Spinal cord (tissue), 10 donors: ENCODE measurements around the gene HTRA3. TPM values are rescaled to one million over a fixed set of nuclear protein-coding genes. Genes with fewer than 3 reads are reported as not detected.

ENCODE experiments used
- DNase-seq, 6 donors: peaks; one replicate each; pipeline versions ENCODE4 v3.0.0 to v3.0.0-alpha.2; 2013 to 2015; ENCODE audit warnings: low spot score in 6 of 6, low read depth in 4 of 6
- H3K27ac ChIP-seq: one replicate; pipeline ENCODE4 v1.5.1; 2013; ENCODE audit warnings: low read depth, low read length, control low read depth
- H3K27me3 ChIP-seq: one replicate; pipeline ENCODE4 v1.6.1; 2013; ENCODE audit warnings: low read length; ENCODE audit not compliant: control insufficient read depth, insufficient read depth
- H3K36me3 ChIP-seq: one replicate; pipeline ENCODE4 v1.6.1; 2013; ENCODE audit warnings: low read length; ENCODE audit not compliant: control insufficient read depth, insufficient read depth
- H3K4me1 ChIP-seq: one replicate; pipeline ENCODE4 v1.6.1; 2013; ENCODE audit warnings: low read length; ENCODE audit not compliant: control insufficient read depth, insufficient read depth
- H3K4me3 ChIP-seq: one replicate; pipeline ENCODE4 v1.5.1; 2013; ENCODE audit warnings: low read depth, low read length, control low read depth
- H3K9me3 ChIP-seq: one replicate; pipeline ENCODE4 v1.6.1; 2013; ENCODE audit warnings: low read length; ENCODE audit not compliant: control insufficient read depth, insufficient read depth
- WGBS: methylation state at CpG from one replicate; pipeline ENCODE4 v1.1.5; 2013; ENCODE audit warnings: missing lambda C conversion rate; ENCODE audit not compliant: insufficient coverage; 5-methylcytosine and 5-hydroxymethylcytosine counted together
- polyA plus RNA-seq, 2 donors: library from polyadenylated mRNA; unstranded; fragments of 120-200 nt; gene quantifications; one replicate each; pipeline ENCODE4 v1.2.1, GENCODE V29; 2013; ENCODE audit not compliant: insufficient read length in 2 of 2
- total RNA-seq, 2 donors: library from RNA; depleted of rRNA in 1 of 2; stranded (reverse); fragments of 120-200 nt in 1 of 2; fragments of >200 nt in 1 of 2; gene quantifications; one replicate each; pipeline versions ENCODE4 v1.2.3 to v1.2.4, GENCODE V29; 2013 to 2014
- donor health status: healthy.

The HTRA3 gene
- total and polyA plus RNA-seq, 4 donors: 8.7 to 23.4 (median 10.6) TPM

DNA sequence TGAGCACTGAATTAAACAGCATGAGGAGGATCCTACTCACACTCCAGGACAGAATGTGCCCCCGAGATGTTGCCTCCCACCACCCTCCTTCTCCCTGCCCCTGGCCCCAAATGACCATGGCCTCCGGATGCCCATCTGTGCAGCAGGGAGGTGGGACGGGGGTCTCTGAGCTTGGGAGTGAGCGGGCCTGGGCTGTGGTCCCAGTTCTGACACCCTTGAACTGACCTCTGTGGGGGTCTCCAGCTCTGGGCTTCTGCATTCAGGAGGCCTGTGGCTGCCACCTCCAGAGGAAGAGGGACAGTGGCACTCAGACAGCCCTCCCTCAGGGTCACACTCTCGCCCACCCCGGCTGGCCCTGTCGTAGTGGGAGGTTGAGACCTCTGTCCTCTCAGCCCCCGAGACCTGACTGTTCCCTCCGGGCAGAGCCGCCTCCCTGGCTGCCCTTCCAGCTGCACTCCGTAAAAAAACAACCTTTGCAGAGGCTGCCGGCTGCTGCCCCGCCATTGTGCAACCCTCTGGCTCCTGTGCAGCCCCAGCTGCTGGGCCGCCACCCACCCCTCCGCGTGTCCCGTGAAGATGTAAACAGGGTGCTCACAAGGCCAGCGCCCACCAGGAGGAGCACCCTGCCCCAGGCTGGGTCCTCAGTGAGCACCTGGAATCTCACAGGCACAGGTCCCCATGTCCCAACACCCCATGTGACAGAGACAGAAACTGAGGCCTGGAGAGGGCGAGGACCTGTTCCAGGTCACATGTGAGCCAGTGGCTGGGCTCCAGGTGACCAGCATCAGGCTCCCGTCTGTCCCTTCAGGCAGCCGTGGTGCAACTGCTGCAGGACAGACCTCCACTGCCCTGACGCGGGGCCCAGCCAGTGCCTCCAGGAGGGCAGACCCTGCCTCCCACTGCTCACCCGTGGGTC is 39.6 kb downstream of the HTRA3 start:
- no peak overlapping the region for H3K27ac ChIP-seq
- no peaks in the 10 kb centered on the region for H3K36me3 ChIP-seq
- 70% methylated on average over 20 of the region's 24 CpGs for WGBS
- H3K9me3 ChIP-seq: peaks cover 7% of the 10 kb centered on the region
- DNase-seq: no peak
- no peaks in the 10 kb centered on the region for H3K27me3 ChIP-seq
- H3K4me3 ChIP-seq: no peak overlapping the region
- H3K4me1 ChIP-seq: peaks cover 13% of the 10 kb centered on the region

DNA sequence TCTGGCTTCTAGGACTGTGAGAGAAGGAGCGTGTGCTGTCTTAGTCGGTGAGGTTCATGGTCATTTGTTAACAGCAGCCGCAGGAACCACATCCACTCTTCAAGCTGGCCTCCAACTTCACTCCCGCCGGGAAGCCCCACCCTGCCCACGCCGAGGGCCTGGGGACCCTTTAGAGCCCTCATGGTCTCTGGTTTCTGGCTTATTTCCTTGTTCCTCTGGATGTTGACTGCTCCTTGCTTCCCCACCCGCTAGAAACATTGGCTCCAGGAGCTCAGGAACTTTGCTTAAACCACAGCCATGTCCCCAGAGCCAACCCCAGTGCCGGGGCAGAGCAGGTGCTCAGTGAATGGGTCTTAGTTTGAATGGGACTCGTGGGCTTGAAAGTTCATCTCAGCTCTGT is 40.8 kb downstream of the HTRA3 start:
- peaks cover 14% of the 10 kb centered on the region for H3K4me1 ChIP-seq
- H3K9me3 ChIP-seq: peaks cover 7% of the 10 kb centered on the region
- no peak overlapping the region for H3K27ac ChIP-seq
- no peaks in the 10 kb centered on the region for H3K36me3 ChIP-seq
- WGBS: 80% methylated on average over 9 of the region's 10 CpGs
- H3K4me3 ChIP-seq: no peak overlapping the region
- peaks cover 2% of the 10 kb centered on the region for H3K27me3 ChIP-seq
- DNase-seq: no peak

DNA sequence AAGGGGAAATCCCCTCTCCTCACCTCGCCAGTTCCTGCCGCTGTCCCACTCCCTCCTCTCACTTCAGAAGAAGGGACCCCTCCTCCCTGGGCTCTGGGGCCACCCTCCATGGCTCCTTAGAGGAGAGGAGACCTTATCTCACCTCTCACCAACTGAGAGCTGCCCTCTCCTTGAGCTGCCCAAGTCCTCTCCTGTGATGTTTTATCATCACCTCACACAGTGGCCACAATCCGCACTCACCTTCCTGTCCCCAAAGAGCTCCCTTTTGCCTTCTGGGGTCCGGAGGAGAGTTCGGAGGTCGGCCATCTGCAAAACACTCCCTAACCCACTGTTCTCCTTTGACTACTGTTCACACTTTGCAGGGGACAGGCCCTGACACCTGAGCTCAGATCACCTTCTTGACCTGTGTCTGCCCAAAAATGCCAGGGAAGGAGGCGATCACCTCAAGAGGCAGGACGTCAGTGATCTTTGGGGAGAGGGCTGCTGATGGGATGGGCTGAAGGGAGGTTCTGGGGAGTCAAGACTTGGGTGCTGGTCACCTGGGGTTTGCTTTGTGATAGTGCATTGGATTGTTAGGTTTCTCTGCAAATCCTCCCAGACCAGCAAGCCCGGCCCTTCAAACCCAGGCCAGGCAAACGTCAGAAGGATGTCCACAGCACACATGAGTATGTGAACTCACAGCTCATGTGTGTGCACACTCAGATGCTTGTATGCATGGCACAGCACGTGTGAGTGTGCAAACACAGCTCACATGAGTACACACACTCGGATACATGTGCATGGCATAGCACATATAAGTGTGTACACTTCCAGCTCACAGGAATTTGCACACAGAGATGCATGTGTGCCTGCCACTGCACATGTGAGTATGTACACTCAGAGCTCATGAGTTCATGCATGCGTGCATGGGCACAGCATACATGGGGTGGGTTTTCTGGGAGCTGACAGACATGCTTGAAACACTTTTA is 41.8 kb downstream of the HTRA3 start:
- no peak for DNase-seq
- no peaks in the 10 kb centered on the region for H3K36me3 ChIP-seq
- no peak overlapping the region for H3K27ac ChIP-seq
- H3K9me3 ChIP-seq: peaks cover 7% of the 10 kb centered on the region
- H3K4me3 ChIP-seq: no peak overlapping the region
- WGBS: 67% methylated on average over 12 of the region's 13 CpGs
- peaks cover 19% of the 10 kb centered on the region for H3K4me1 ChIP-seq
- H3K27me3 ChIP-seq: peaks cover 2% of the 10 kb centered on the region

DNA sequence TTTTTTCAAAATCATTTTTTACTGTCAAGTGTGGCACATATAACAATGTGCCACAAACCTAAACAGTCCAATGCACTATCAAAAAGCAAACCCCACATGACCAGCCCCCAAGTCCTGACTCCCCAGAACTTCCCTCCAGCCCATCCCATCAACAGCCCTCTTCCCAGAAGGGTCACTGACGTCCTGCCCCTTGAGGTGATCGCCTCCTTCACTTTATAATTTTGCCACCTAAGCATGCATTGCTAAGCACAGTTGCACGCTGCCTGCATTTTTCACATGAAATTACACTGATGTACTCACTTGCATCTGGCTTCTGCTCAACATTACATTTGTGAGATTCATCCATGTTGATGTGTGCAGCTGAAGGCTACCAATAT is 42.5 kb downstream of the HTRA3 start:
- Histone ChIP-seq H3K36me3 (no peaks in the 10 kb centered on the region), H3K4me1 (peaks cover 18% of the 10 kb centered on the region), H3K4me3 (no peak overlapping the region), H3K9me3 (peaks cover 7% of the 10 kb centered on the region), H3K27ac (no peak overlapping the region), H3K27me3 (peaks cover 2% of the 10 kb centered on the region)
- 86% methylated on average over 2 of the region's 3 CpGs for WGBS
- DNase-seq: no peak

DNA sequence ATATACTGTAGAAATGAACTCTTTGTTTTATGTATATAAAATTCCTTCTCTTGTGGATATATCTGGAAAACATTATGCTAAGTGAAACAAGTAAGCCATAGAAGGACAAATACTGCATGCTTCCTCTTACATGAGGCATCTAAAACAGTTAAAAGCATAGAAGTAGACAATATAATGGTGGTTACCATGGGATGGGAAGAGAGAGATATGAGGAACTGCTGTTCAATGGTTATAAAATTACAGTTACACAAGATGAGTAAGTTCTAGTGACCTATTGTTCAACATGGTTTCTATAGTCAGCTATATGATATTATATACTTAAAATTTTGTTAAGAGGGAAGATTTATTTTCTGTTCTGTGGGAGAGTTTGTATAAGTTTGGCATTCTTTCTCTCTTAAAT is 43.4 kb downstream of the HTRA3 start:
- no peak for DNase-seq
- H3K4me3 ChIP-seq: no peak overlapping the region
- peaks cover 2% of the 10 kb centered on the region for H3K27me3 ChIP-seq
- no peak overlapping the region for H3K27ac ChIP-seq
- peaks cover 17% of the 10 kb centered on the region for H3K4me1 ChIP-seq
- peaks cover 7% of the 10 kb centered on the region for H3K9me3 ChIP-seq
- H3K36me3 ChIP-seq: no peaks in the 10 kb centered on the region

DNA sequence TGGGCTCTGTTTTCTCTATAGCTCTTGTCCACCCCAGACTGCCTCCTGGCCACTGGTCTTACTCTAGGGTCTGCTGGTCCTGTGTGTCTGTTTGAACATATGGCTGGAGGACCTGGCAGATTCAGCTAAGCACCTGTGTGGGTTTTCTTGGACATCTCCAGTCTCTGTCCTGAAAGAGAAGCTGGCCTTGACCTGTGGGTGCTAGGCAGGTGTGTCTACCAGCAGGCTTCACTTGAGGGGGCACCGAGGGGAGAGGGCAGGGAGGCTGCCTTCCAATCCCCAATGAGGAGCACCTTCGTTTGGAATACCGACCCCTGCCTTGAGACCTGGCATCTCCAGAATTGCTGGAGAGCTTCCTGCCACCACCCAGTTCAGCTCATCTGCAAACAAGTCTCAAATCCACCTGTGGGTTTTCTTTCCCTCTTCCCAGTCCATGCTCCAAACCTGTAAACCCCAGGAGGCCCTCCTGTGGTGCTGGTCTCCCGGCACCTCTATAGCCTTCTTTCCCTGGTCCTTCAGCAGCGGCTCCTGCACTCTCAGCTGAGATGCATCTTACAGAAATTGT is 45.2 kb downstream of the HTRA3 start:
- no peak for DNase-seq
- 85% methylated on average over 5 of the region's 5 CpGs for WGBS
- no peaks in the 10 kb centered on the region for H3K36me3 ChIP-seq
- peaks cover 2% of the 10 kb centered on the region for H3K27me3 ChIP-seq
- H3K4me3 ChIP-seq: no peak overlapping the region
- no peak overlapping the region for H3K27ac ChIP-seq
- peaks cover 7% of the 10 kb centered on the region for H3K9me3 ChIP-seq
- H3K4me1 ChIP-seq: peaks cover 17% of the 10 kb centered on the region

DNA sequence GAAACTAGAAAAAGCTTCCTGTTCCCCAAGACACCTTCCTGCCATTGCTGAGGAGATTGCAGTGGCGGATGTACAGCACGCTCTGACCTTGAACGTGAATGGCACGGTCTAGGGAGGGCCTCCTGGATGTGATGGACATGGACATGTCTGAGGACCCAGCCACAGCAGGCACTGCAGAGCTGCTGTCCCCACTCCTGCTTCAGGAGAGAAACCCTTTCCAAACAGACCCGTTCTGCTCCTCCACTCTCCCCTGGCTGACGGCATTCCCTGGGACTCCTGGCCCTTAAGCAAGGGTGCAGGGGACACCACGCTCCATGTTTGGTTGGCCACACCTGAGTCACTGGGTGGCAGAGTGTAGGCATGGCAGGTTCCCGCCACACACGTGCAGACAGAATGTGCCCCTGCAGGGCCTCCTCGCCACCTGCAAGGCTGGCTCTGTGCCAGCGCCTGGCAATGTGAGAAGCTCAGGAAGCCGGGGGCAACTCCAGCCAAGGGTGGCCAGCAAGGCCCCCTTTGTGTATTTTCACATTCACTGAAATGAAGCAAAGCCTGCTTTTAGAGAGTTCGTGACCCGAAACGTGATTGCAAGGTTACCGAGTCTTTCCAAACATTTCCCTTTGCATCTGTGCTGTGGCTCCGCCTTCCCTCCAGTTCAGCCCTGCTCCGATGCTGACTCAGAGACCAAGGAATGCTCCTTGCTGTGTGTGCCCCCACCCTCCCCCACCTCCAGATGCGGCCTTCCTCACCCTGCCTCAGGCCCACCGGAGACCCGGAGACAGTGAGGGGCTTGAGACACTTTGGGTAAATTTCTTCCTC is 46.1 kb downstream of the HTRA3 start:
- Histone ChIP-seq H3K27me3 (peaks cover 2% of the 10 kb centered on the region), H3K9me3 (peaks cover 7% of the 10 kb centered on the region), H3K4me1 (peaks cover 20% of the 10 kb centered on the region), H3K4me3 (no peak overlapping the region), H3K36me3 (no peaks in the 10 kb centered on the region), H3K27ac (peak overlapping the region; percentile 57)
- DNase-seq: peak; percentile 19 to 75 (median 26)
- WGBS: 19% methylated on average over 20 of the region's 21 CpGs

DNA sequence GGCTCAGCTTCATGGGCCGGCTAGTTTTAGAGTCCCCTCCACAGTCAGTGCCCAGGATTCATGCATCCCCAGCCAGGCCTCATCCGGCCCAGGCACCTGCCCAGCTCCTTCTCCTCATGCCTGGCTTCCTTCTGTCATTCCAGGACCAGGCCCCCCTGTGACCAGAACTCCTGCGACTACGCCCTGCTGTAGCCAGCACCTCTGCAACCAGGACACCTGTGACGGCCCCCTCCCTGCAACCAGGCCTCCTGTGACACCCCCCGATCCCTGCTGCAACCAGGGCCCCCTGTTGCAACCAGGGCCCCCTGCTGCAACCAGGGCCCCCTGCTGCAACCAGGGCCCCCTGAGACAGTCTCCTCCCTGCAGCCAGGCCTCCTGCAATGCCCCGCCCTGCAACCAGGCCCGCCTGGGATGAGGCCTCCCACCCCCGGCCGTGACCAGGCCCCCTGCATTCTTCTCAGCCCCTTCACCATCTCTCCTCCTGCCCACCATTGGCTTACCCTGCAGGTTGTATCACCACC is 46.8 kb downstream of the HTRA3 start:
- H3K36me3 ChIP-seq: no peaks in the 10 kb centered on the region
- no peak overlapping the region for H3K4me3 ChIP-seq
- DNase-seq: no peak
- H3K27ac ChIP-seq: peak overlapping the region; percentile 57
- H3K4me1 ChIP-seq: peaks cover 20% of the 10 kb centered on the region
- WGBS: 61% methylated on average over 9 of the region's 10 CpGs
- peaks cover 2% of the 10 kb centered on the region for H3K27me3 ChIP-seq
- peaks cover 7% of the 10 kb centered on the region for H3K9me3 ChIP-seq
